ENCODE measurements around the gene NOP58.
A peak's percentile ranks its signal among the peaks of the same experiment; 100 is the strongest.
"Not testable (repeated sequence)": the region's sequence is repeated elsewhere in the genome, so short reads cannot be mapped to it uniquely, and the experiment has no call there.

The NOP58 gene

DNA sequence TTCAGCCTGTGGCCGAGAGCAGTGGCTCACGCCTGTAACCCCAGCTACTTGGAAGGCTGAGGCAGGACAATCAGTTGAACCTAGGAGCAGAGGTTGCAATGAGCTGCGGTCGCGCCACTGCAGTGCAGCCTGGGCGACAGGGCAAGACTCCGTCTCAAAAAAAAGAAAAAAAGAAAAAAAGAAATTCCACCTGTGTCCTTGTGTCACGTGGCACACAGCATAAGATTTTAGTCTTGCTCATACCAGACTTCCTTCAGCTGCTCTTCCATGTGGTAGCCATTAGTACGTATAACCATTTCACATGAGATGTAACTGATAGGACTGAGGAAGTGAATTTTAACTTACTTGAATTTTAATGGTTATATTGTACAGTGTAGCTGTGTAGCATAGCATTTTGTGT is 4.0 kb downstream of the NOP58 start:
- H3K27ac ChIP-seq (ENCODE audit: low read depth, low read length), result peak overlapping the region; percentile 62
- no peaks in the 10 kb centered on the region for H3K9me2 ChIP-seq (replicated peaks; ENCODE audit: insufficient read depth, low read length)
- H3K4me2 ChIP-seq (ENCODE audit: low read depth, low read length, poor library complexity, severe bottlenecking), result peak overlapping the region; percentile 99
- peak overlapping the region; percentile 53 for H3K4me3 ChIP-seq (ENCODE audit: insufficient read depth, low read length, poor library complexity, severe bottlenecking)
- no peaks in the 10 kb centered on the region for H3K27me3 ChIP-seq (ENCODE audit: low read length)
- peak overlapping the region; percentile 97 for H3K9ac ChIP-seq (ENCODE audit: low read length)
- TF ChIP-seq, protein P1, sequence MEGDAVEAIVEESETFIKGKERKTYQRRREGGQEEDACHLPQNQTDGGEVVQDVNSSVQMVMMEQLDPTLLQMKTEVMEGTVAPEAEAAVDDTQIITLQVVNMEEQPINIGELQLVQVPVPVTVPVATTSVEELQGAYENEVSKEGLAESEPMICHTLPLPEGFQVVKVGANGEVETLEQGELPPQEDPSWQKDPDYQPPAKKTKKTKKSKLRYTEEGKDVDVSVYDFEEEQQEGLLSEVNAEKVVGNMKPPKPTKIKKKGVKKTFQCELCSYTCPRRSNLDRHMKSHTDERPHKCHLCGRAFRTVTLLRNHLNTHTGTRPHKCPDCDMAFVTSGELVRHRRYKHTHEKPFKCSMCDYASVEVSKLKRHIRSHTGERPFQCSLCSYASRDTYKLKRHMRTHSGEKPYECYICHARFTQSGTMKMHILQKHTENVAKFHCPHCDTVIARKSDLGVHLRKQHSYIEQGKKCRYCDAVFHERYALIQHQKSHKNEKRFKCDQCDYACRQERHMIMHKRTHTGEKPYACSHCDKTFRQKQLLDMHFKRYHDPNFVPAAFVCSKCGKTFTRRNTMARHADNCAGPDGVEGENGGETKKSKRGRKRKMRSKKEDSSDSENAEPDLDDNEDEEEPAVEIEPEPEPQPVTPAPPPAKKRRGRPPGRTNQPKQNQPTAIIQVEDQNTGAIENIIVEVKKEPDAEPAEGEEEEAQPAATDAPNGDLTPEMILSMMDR (IDR thresholded peaks at IDR 0.05; ENCODE audit: insufficient read depth, low read length, poor library complexity, severe bottlenecking), result no peak
- no peak overlapping the region for H2AFZ ChIP-seq (ENCODE audit: low read depth, low read length, severe bottlenecking)
- peaks cover 34% of the 10 kb centered on the region for H3F3A ChIP-seq (ENCODE audit: insufficient read depth)
- H3K36me3 ChIP-seq (ENCODE audit: low read length), result peaks cover 14% of the 10 kb centered on the region
- H3K79me2 ChIP-seq (ENCODE audit: insufficient read depth, low read length), result peaks cover 90% of the 10 kb centered on the region
- peaks cover 52% of the 10 kb centered on the region for H4K20me1 ChIP-seq (ENCODE audit: low read depth, low read length)
- H3K9me3 ChIP-seq (ENCODE audit: insufficient read depth, low read length), result no peaks in the 10 kb centered on the region

DNA sequence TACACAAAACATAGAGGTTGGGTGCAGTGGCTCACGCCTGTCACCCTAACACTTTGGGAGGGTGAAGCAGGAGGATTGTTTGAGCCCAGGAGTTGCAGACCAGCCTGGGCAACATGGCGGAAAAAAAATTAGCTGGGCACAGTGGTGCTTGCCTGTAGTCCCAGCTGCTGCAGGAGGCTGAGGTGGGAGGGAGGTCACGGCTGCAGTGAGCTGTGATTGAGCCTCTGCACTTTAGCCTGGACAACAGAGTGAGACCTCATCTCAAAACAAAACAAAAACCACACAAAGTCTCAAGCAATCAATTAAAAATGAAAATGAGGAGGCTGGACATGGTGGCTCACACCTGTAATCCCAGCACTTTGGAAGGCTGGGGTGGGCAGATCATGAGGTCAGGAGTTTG is 4.9 kb downstream of the NOP58 start:
- peaks cover 22% of the 10 kb centered on the region for H3K36me3 ChIP-seq (ENCODE audit: low read length)
- peaks cover 99% of the 10 kb centered on the region for H3K79me2 ChIP-seq (ENCODE audit: insufficient read depth, low read length)
- peak overlapping the region; percentile 53 for H3K4me3 ChIP-seq (ENCODE audit: insufficient read depth, low read length, poor library complexity, severe bottlenecking)
- no peak overlapping the region for H2AFZ ChIP-seq (ENCODE audit: low read depth, low read length, severe bottlenecking)
- H3F3A ChIP-seq (ENCODE audit: insufficient read depth), result peaks cover 34% of the 10 kb centered on the region
- H4K20me1 ChIP-seq (ENCODE audit: low read depth, low read length), result peaks cover 61% of the 10 kb centered on the region
- no peaks in the 10 kb centered on the region for H3K27me3 ChIP-seq (ENCODE audit: low read length)
- H3K9ac ChIP-seq (ENCODE audit: low read length), result peak overlapping the region; percentile 97
- H3K9me3 ChIP-seq (ENCODE audit: insufficient read depth, low read length), result no peaks in the 10 kb centered on the region
- no peaks in the 10 kb centered on the region for H3K9me2 ChIP-seq (replicated peaks; ENCODE audit: insufficient read depth, low read length)
- peak overlapping the region; percentile 99 for H3K4me2 ChIP-seq (ENCODE audit: low read depth, low read length, poor library complexity, severe bottlenecking)
- TF ChIP-seq, protein P1 (IDR thresholded peaks at IDR 0.05; ENCODE audit: insufficient read depth, low read length, poor library complexity, severe bottlenecking), result no peak
- TF ChIP-seq EZH2phosphoT487 (conservative IDR thresholded peaks at IDR 0.05; ENCODE audit: low read length), result no peak
- peak overlapping the region; percentile 62; the same call in 1 of the 2 replicates for H3K27ac ChIP-seq (ENCODE audit: low read depth, low read length)

- Histone ChIP-seq H4K20me1 (ENCODE audit: low read depth, low read length) (peaks cover 58% of the 10 kb centered on the region), H3K36me3 (ENCODE audit: low read length) (peaks cover 44% of the 10 kb centered on the region), H3F3A (ENCODE audit: insufficient read depth) (peaks cover 14% of the 10 kb centered on the region)
Measured at GRCh38 chr2:202276078-202276720, 10.6 kb downstream of the NOP58 start.

GRCh38 chr2:202278036-202278760 is 12.6 kb downstream of the NOP58 start:
- Histone ChIP-seq H3K36me3 (ENCODE audit: low read length) (peaks cover 58% of the 10 kb centered on the region), H3K9me2 (replicated peaks; ENCODE audit: insufficient read depth, low read length) (no peaks in the 10 kb centered on the region), H3F3A (ENCODE audit: insufficient read depth) (peaks cover 15% of the 10 kb centered on the region), H3K27me3 (ENCODE audit: low read length) (no peaks in the 10 kb centered on the region), H3K4me3 (ENCODE audit: insufficient read depth, low read length, poor library complexity, severe bottlenecking) (no peak overlapping the region), H3K9me3 (ENCODE audit: insufficient read depth, low read length) (no peaks in the 10 kb centered on the region), H4K20me1 (ENCODE audit: low read depth, low read length) (peaks cover 68% of the 10 kb centered on the region), H3K9ac (ENCODE audit: low read length) (no peak overlapping the region), H3K4me2 (ENCODE audit: low read depth, low read length, poor library complexity, severe bottlenecking) (no peak overlapping the region), H2AFZ (ENCODE audit: low read depth, low read length, severe bottlenecking) (no peak overlapping the region), H3K27ac (ENCODE audit: low read depth, low read length) (no peak overlapping the region), H3K79me2 (ENCODE audit: insufficient read depth, low read length) (peaks cover 93% of the 10 kb centered on the region)
- TF ChIP-seq, protein P1 (IDR thresholded peaks at IDR 0.05; ENCODE audit: insufficient read depth, low read length, poor library complexity, severe bottlenecking), result no peak
- no peak for TF ChIP-seq EZH2phosphoT487 (conservative IDR thresholded peaks at IDR 0.05; ENCODE audit: low read length)

More at GRCh38 chr2:202276078-202276720, 10.6 kb downstream of the NOP58 start:
- peaks cover 97% of the 10 kb centered on the region for H3K79me2 ChIP-seq (ENCODE audit: insufficient read depth, low read length)
- H2AFZ ChIP-seq (ENCODE audit: low read depth, low read length, severe bottlenecking); H3K4me2 ChIP-seq (ENCODE audit: low read depth, low read length, poor library complexity, severe bottlenecking); H3K27ac ChIP-seq (ENCODE audit: low read depth, low read length); H3K27me3 ChIP-seq (ENCODE audit: low read length); H3K9ac ChIP-seq (ENCODE audit: low read length); H3K4me3 ChIP-seq (ENCODE audit: insufficient read depth, low read length, poor library complexity, severe bottlenecking); H3K9me3 ChIP-seq (ENCODE audit: insufficient read depth, low read length); H3K9me2 ChIP-seq (replicated peaks; ENCODE audit: insufficient read depth, low read length): not testable (repeated sequence)

All from SU-DHL-6 (cell line).